HEK293 (cell line): ENCODE measurements around the gene EPHX1.

Experiments
- CTCF ChIA-PET: fragments of 350-600 bp; formaldehyde crosslinking; extraction: SDS; loops from one replicate; lab custom pipeline; 2021; ENCODE audit warnings: antibody characterized with exemption; lab: Yijun Ruan, JAX
- POLR2A ChIA-PET: fragments of 300-600 bp; formaldehyde crosslinking; extraction: SDS; loops from one replicate; lab custom pipeline; 2020; ENCODE audit warnings: antibody characterized with exemption, inconsistent platforms; lab: Yijun Ruan, JAX
- H3K27ac ChIP-seq: fragments of 200-500 bp; sonication (Bioruptor generic); 2 replicates; pipeline ENCODE4 v1.5.1; 2014; ENCODE audit warnings: low read depth, low read length, control low read depth, inconsistent platforms; ENCODE audit errors: extremely low read depth
- H3K36me3 ChIP-seq, 2 experiments: fragments of 200-500 bp in 1 of 2; sonication (Bioruptor generic) in 1 of 2; 1 replicate in 1 of 2; 2 replicates in 1 of 2; pipeline ENCODE4 v1.5.1; 2014 to 2017; ENCODE audit warnings: inconsistent platforms in 2 of 2, low read length in 2 of 2; ENCODE audit not compliant: control insufficient read depth in 2 of 2, insufficient read depth in 1 of 2
- H3K4me1 ChIP-seq: fragments of 200-500 bp; sonication (Bioruptor generic); 2 replicates; pipeline ENCODE4 v1.5.1; 2014; ENCODE audit warnings: mild to moderate bottlenecking, low read length, inconsistent platforms; ENCODE audit not compliant: control insufficient read depth, insufficient read depth
- H3K4me3 ChIP-seq: 2 replicates; pipeline ENCODE4 v1.5.1; 2011; ENCODE audit warnings: low read depth, mild to moderate bottlenecking, control low read depth, low read length, moderate library complexity
- H3K9me3 ChIP-seq: fragments of 200-500 bp; sonication (Bioruptor generic); 2 replicates; pipeline ENCODE4 v1.5.1; 2014; ENCODE audit warnings: low read depth, low read length, inconsistent platforms; ENCODE audit not compliant: control insufficient read depth, insufficient read depth
- EGR2 ChIP-seq: fragments of 450-650 bp; formaldehyde crosslinking; IDR thresholded peaks from 2 replicates; pipeline ENCODE4 v1.5.1; 2016; ENCODE audit warnings: low read depth, missing biosample characterization, missing genetic modification characterization
- GFI1B ChIP-seq: fragments of 450-650 bp; formaldehyde crosslinking; IDR thresholded peaks from 2 replicates; pipeline ENCODE4 v1.5.1; 2016; ENCODE audit warnings: missing biosample characterization, missing genetic modification characterization
- HOXD13 ChIP-seq: sonication (generic); formaldehyde crosslinking; IDR thresholded peaks from 2 replicates; pipeline ENCODE4 v1.8.0; 2022; ENCODE audit warnings: missing genetic modification reagents, borderline replicate concordance
- KLF1 ChIP-seq: fragments of 450-650 bp; formaldehyde crosslinking; IDR thresholded peaks from 2 replicates; pipeline ENCODE4 v1.5.1; 2016; ENCODE audit warnings: missing biosample characterization, missing genetic modification characterization
- KLF9 ChIP-seq: fragments of 450-650 bp; formaldehyde crosslinking; IDR thresholded peaks from 2 replicates; pipeline ENCODE4 v1.5.1; 2016; ENCODE audit warnings: missing biosample characterization, missing genetic modification characterization, low read depth
- MZF1 ChIP-seq: fragments of 450-650 bp; formaldehyde crosslinking; IDR thresholded peaks from 2 replicates; pipeline ENCODE4 v1.5.1; 2017; ENCODE audit warnings: missing biosample characterization, missing genetic modification characterization, borderline replicate concordance
- RBAK ChIP-seq: fragments of 450-650 bp; formaldehyde crosslinking; IDR thresholded peaks from 2 replicates; pipeline ENCODE4 v1.5.1; 2016; ENCODE audit warnings: missing biosample characterization, missing genetic modification characterization
- ZBTB8A ChIP-seq: fragments of 450-650 bp; formaldehyde crosslinking; IDR thresholded peaks from 2 replicates; pipeline ENCODE4 v1.5.1; 2016; ENCODE audit warnings: missing biosample characterization, missing genetic modification characterization
- ZFHX2 ChIP-seq: fragments of 450-650 bp; formaldehyde crosslinking; conservative IDR thresholded peaks from 2 replicates; pipeline ENCODE4 v1.5.1; 2016; ENCODE audit warnings: missing biosample characterization, missing genetic modification characterization
- ZFP3 ChIP-seq: fragments of 450-650 bp; formaldehyde crosslinking; IDR thresholded peaks from 2 replicates; pipeline ENCODE4 v1.5.1; 2016; ENCODE audit warnings: low read depth, missing biosample characterization, missing genetic modification characterization
- ZFP37 ChIP-seq: fragments of 450-650 bp; formaldehyde crosslinking; IDR thresholded peaks from 2 replicates; pipeline ENCODE4 v1.5.1; 2016; ENCODE audit warnings: missing biosample characterization, missing genetic modification characterization
- ZIC2 ChIP-seq: fragments of 450-650 bp; formaldehyde crosslinking; IDR thresholded peaks from 2 replicates; pipeline ENCODE4 v1.5.1; 2016; ENCODE audit warnings: missing biosample characterization, missing genetic modification characterization
- ZNF114 ChIP-seq: fragments of 450-650 bp; formaldehyde crosslinking; IDR thresholded peaks from 2 replicates; pipeline ENCODE4 v1.5.0; 2017; ENCODE audit warnings: missing biosample characterization, missing genetic modification characterization
- ZNF121 ChIP-seq: fragments of 450-650 bp; formaldehyde crosslinking; IDR thresholded peaks from 2 replicates; pipeline ENCODE4 v1.5.1; 2016; ENCODE audit warnings: missing biosample characterization, missing genetic modification characterization
- ZNF23 ChIP-seq: fragments of 450-650 bp; formaldehyde crosslinking; IDR thresholded peaks from 2 replicates; pipeline ENCODE4 v1.5.1; 2016; ENCODE audit warnings: missing biosample characterization, missing genetic modification characterization, borderline replicate concordance
- ZNF324 ChIP-seq: fragments of 450-650 bp; formaldehyde crosslinking; IDR thresholded peaks from 2 replicates; pipeline ENCODE4 v1.5.1; 2016; ENCODE audit warnings: missing biosample characterization, missing genetic modification characterization
- ZNF394 ChIP-seq: fragments of 450-650 bp; formaldehyde crosslinking; IDR thresholded peaks from 2 replicates; pipeline ENCODE4 v1.5.1; 2016; ENCODE audit warnings: missing biosample characterization, missing genetic modification characterization, mild to moderate bottlenecking, moderate library complexity, borderline replicate concordance
- ZNF560 ChIP-seq: fragments of 450-650 bp; formaldehyde crosslinking; IDR thresholded peaks from 2 replicates; pipeline ENCODE4 v1.5.1; 2017; ENCODE audit warnings: missing biosample characterization, missing genetic modification characterization, borderline replicate concordance
- ZNF600 ChIP-seq: fragments of 450-650 bp; formaldehyde crosslinking; IDR thresholded peaks from 2 replicates; pipeline ENCODE4 v1.5.1; 2016; ENCODE audit warnings: missing biosample characterization, missing genetic modification characterization
- ZNF837 ChIP-seq: fragments of 450-650 bp; formaldehyde crosslinking; IDR thresholded peaks from 2 replicates; pipeline ENCODE4 v1.5.1; 2016; ENCODE audit warnings: missing biosample characterization, missing genetic modification characterization
- TF ChIP-seq, protein P1 (sequence below): fragments of 450-650 bp; formaldehyde crosslinking; IDR thresholded peaks from 2 replicates; pipeline ENCODE4 v1.5.1; 2016; ENCODE audit warnings: missing biosample characterization, missing genetic modification characterization, low read depth
- TF ChIP-seq, protein P2 (sequence below): fragments of 450-650 bp; formaldehyde crosslinking; IDR thresholded peaks from 2 replicates; pipeline ENCODE4 v1.5.1; 2017; ENCODE audit warnings: missing biosample characterization, missing genetic modification characterization

Gene EPHX1

DNA sequence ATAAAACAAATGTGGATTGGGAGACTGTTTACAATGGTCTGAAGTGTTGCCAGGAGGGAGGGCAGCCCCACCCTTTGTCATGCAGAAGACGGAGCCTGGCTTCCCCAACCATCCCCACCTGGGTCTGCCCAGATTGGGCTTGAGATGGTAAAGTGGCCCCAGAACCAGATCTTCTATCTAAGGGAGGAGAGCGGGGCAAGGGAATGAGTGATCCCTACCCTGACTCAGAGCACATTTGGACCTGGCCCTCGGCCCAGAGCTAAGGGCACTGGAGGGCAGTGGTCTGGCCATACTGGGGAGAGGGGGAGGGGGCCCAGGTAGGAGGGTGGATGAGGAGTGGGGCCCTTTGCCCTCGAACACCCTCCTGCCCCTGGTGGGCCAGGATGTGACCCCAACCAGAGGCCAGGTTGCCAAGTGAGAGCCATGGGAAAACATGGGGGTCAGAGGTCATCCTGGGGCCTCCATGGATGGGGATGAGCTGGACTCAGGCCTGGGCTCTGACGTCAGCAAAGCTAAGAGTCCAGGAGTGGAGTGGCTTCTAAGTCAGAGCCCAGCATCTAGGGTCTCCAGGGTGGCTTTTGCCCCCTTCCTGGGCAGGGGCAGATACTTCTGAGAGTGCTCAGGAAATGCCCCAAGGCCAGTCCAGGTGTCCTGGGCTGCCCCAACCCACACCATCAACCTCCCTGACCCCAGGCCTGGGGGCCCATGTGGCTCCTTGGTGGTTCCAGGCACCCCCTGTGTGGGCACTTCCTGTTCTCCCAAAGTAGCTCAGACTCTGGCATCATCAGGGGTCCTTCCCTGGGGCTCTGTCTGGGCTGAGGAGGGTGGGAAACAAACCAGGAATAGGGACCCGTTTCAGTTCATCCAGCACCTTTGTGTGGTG lies 80.7 kb downstream of the EPHX1 start:
- H3K4me1 ChIP-seq: no peaks in the 10 kb centered on the region
- ChIA-PET CTCF (interaction anchor here (0.6 to 1.8 kb wide), 4 partner anchors 31 to 415 kb away, joined by 3 to 12 read pairs (median 5); no protein-coding TSS in a partner anchor), POLR2A (interaction anchor here (2.1 kb wide), 1 partner anchor 8 kb away, joined by 9 read pairs; the partner anchor contains the start of gene TMEM63A)

DNA sequence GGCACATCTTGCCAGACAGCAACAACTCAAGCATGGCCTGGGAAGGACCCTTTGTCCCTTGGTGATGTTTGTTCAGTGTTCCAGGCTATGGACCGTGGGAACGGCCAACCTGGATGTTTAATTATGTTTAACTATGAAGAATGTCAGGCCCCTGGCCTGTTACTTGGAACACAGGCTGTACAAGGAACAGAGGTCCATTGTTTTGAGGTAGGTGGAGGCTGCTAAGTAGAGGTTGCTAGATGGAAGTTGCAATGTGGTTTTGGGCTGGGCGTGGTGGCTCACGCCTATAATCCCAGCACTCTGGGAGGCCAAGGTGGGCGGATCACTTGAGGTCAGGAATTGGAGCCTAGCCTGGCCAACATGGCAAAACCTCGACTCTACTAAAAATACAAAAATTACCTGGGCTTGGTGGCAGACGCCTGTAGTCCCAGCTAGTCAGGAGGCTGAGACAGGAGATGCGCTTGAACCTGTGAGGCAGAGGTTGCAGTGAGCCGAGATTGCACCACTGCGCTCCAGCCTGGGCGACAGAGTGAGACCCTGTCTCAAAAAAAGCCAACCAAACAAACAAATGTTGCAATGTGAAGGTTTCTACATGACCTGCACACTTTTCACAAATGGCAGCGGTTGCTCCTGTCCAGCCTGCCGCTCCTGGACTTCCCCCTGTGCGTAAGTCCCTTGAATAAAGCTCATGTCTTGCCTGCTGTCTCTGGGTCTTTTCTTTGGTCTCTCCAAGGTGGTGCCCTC lies 81.5 kb downstream of the EPHX1 start:
- Histone ChIP-seq H3K27ac (no peak overlapping the region), H3K36me3 (no peaks in the 10 kb centered on the region), H3K4me3 (no peak overlapping the region), H3K4me1 (no peaks in the 10 kb centered on the region), H3K9me3 (no peaks in the 10 kb centered on the region)
- ChIA-PET CTCF (interaction anchor here (0.6 to 1.1 kb wide), 3 partner anchors 31 to 417 kb away, joined by 3 to 4 read pairs (median 3); no protein-coding TSS in a partner anchor), POLR2A (interaction anchor here (2.1 kb wide), 1 partner anchor 9 kb away, joined by 9 read pairs; the partner anchor contains the start of gene TMEM63A)
- peak; percentile 20; the same call in 1 of the 2 replicates for TF ChIP-seq ZNF600
- TF ChIP-seq KLF9 (tag by site-specific recombination): no peak
- TF ChIP-seq ZNF324 (tag by site-specific recombination): no peak
- TF ChIP-seq ZNF23 (tag by site-specific recombination): no peak
- no peak for TF ChIP-seq ZNF394 (tag by site-specific recombination)
- peak; percentile 69; the same call in 1 of the 2 replicates for TF ChIP-seq ZNF121 (tag by site-specific recombination)
- TF ChIP-seq ZFP37: no peak
- TF ChIP-seq ZNF560: no peak
- no peak for TF ChIP-seq ZBTB8A
- TF ChIP-seq KLF1 (tag by site-specific recombination): peak; percentile 98
- TF ChIP-seq, protein P1, sequence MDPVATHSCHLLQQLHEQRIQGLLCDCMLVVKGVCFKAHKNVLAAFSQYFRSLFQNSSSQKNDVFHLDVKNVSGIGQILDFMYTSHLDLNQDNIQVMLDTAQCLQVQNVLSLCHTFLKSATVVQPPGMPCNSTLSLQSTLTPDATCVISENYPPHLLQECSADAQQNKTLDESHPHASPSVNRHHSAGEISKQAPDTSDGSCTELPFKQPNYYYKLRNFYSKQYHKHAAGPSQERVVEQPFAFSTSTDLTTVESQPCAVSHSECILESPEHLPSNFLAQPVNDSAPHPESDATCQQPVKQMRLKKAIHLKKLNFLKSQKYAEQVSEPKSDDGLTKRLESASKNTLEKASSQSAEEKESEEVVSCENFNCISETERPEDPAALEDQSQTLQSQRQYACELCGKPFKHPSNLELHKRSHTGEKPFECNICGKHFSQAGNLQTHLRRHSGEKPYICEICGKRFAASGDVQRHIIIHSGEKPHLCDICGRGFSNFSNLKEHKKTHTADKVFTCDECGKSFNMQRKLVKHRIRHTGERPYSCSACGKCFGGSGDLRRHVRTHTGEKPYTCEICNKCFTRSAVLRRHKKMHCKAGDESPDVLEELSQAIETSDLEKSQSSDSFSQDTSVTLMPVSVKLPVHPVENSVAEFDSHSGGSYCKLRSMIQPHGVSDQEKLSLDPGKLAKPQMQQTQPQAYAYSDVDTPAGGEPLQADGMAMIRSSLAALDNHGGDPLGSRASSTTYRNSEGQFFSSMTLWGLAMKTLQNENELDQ: no peak
- TF ChIP-seq ZFP3 (tag by site-specific recombination): no peak
- peak; percentile 62 for TF ChIP-seq EGR2 (tag by site-specific recombination)
- peak; percentile 56 for TF ChIP-seq ZFHX2 (tag by site-specific recombination)
- TF ChIP-seq, protein P2, sequence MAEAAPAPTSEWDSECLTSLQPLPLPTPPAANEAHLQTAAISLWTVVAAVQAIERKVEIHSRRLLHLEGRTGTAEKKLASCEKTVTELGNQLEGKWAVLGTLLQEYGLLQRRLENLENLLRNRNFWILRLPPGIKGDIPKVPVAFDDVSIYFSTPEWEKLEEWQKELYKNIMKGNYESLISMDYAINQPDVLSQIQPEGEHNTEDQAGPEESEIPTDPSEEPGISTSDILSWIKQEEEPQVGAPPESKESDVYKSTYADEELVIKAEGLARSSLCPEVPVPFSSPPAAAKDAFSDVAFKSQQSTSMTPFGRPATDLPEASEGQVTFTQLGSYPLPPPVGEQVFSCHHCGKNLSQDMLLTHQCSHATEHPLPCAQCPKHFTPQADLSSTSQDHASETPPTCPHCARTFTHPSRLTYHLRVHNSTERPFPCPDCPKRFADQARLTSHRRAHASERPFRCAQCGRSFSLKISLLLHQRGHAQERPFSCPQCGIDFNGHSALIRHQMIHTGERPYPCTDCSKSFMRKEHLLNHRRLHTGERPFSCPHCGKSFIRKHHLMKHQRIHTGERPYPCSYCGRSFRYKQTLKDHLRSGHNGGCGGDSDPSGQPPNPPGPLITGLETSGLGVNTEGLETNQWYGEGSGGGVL (tag by site-specific recombination): no peak
- TF ChIP-seq HOXD13 (CRISPR knock-in tag): no peak
- no peak for TF ChIP-seq ZNF837 (tag by site-specific recombination)
- 0 out of 2 replicates have a peak, but pooled peaks have one; percentile 2 for TF ChIP-seq ZIC2
- no peak for TF ChIP-seq MZF1 (tag by site-specific recombination)

More for the DNA sequence above, 80.7 kb downstream of the EPHX1 start:
- H3K9me3 ChIP-seq: no peaks in the 10 kb centered on the region
- TF ChIP-seq ZIC2: peak; percentile 64
- TF ChIP-seq ZNF114 (tag by site-specific recombination): no peak
- no peak for TF ChIP-seq RBAK (tag by site-specific recombination)
- no peak for TF ChIP-seq GFI1B (tag by site-specific recombination)
- no peak overlapping the region for H3K4me3 ChIP-seq
- no peak overlapping the region for H3K27ac ChIP-seq
- H3K36me3 ChIP-seq: no peaks in the 10 kb centered on the region
